Neural crest cell (in vitro differentiated cells): ENCODE measurements around the gene HOPX. TPM values are rescaled to one million over a fixed set of nuclear protein-coding genes. Genes with fewer than 3 reads are reported as not detected.

Source experiments
- DNase-seq: peaks from one replicate; pipeline ENCODE4 v3.0.0; 2021; ENCODE audit warnings: low read depth, mixed read lengths, low spot score
- H3K27ac Mint-ChIP-seq: one replicate; pipeline ENCODE4 v1.8.0; 2021; ENCODE audit warnings: mild to moderate bottlenecking, mixed read lengths; ENCODE audit not compliant: unreplicated experiment
- H3K27me3 Mint-ChIP-seq: 2 replicates; pipeline ENCODE4 v1.8.0; 2021; ENCODE audit warnings: low read depth, mild to moderate bottlenecking, mixed read lengths
- H3K36me3 Mint-ChIP-seq: 2 replicates; pipeline ENCODE4 v1.8.0; 2021; ENCODE audit warnings: low read depth, mild to moderate bottlenecking, mixed read lengths
- H3K4me1 Mint-ChIP-seq: 2 replicates; pipeline ENCODE4 v1.8.0; 2021; ENCODE audit warnings: mixed read lengths
- H3K4me3 Mint-ChIP-seq: one replicate; pipeline ENCODE4 v1.8.0; 2021; ENCODE audit warnings: mild to moderate bottlenecking, mixed read lengths
- H3K9me3 Mint-ChIP-seq: 2 replicates; pipeline ENCODE4 v1.8.0; 2021; ENCODE audit warnings: mixed read lengths
- CTCF ChIP-seq: fragments of 200-600 bp; sonication (generic); conservative IDR thresholded peaks from 2 replicates; pipeline ENCODE4 v1.5.0; 2021; ENCODE audit warnings: antibody characterized with exemption, mild to moderate bottlenecking
- total RNA-seq: library from RNA; stranded (reverse); gene quantifications from 2 replicates; pipeline ENCODE4 v1.2.1, GENCODE V29; 2021

The HOPX gene
- total RNA-seq, 1 donor from 2014 or later, result not detected

GRCh38 chr4:56654238-56654632 is 26.9 kb downstream of the HOPX start:
- Mint-ChIP-seq H3K36me3 (no peaks in the 10 kb centered on the region), H3K4me1 (peaks cover 10% of the 10 kb centered on the region), H3K4me3 (peak overlapping the region; percentile 20), H3K9me3 (no peaks in the 10 kb centered on the region), H3K27ac (no peak overlapping the region), H3K27me3 (peaks cover 82% of the 10 kb centered on the region)
- no peak for DNase-seq
- TF ChIP-seq CTCF, result no peak

- Mint-ChIP-seq H3K4me1 (peaks cover 10% of the 10 kb centered on the region), H3K27ac (no peak overlapping the region), H3K36me3 (no peaks in the 10 kb centered on the region), H3K4me3 (peak overlapping the region; percentile 20), H3K27me3 (peaks cover 76% of the 10 kb centered on the region), H3K9me3 (peaks cover 3% of the 10 kb centered on the region)
- no peak for DNase-seq
- no peak for TF ChIP-seq CTCF
Observed at GRCh38 chr4:56653461-56654237, 27.4 kb downstream of the HOPX start.

- no peaks in the 10 kb centered on the region for H3K36me3 Mint-ChIP-seq
- no peak for DNase-seq
- H3K27ac Mint-ChIP-seq, result no peak overlapping the region
- H3K4me3 Mint-ChIP-seq, result no peak overlapping the region
- TF ChIP-seq CTCF, result no peak
- H3K27me3 Mint-ChIP-seq, result peaks cover 62% of the 10 kb centered on the region
- peaks cover 3% of the 10 kb centered on the region for H3K9me3 Mint-ChIP-seq
- peaks cover 10% of the 10 kb centered on the region for H3K4me1 Mint-ChIP-seq
Observed at GRCh38 chr4:56652196-56652595, 28.9 kb downstream of the HOPX start.

GRCh38 chr4:56651056-56651350 is 30.1 kb downstream of the HOPX start:
- peaks cover 50% of the 10 kb centered on the region for H3K27me3 Mint-ChIP-seq
- H3K4me1 Mint-ChIP-seq, result peaks cover 10% of the 10 kb centered on the region

GRCh38 chr4:56650262-56651055 is 30.6 kb downstream of the HOPX start:
- Mint-ChIP-seq H3K36me3 (no peaks in the 10 kb centered on the region), H3K4me1 (peaks cover 10% of the 10 kb centered on the region), H3K4me3 (no peak overlapping the region), H3K27me3 (peaks cover 46% of the 10 kb centered on the region), H3K27ac (no peak overlapping the region), H3K9me3 (peaks cover 9% of the 10 kb centered on the region)
- no peak for TF ChIP-seq CTCF
- no peak for DNase-seq

More at GRCh38 chr4:56651056-56651350, 30.1 kb downstream of the HOPX start:
- no peak overlapping the region for H3K4me3 Mint-ChIP-seq
- H3K27ac Mint-ChIP-seq, result no peak overlapping the region
- peaks cover 7% of the 10 kb centered on the region for H3K9me3 Mint-ChIP-seq
- DNase-seq, result no peak
- TF ChIP-seq CTCF, result no peak
- no peaks in the 10 kb centered on the region for H3K36me3 Mint-ChIP-seq
